Endothelial cell of umbilical vein (primary cell): ENCODE measurements around the gene NECAB2.

Experiments
- EZH2 ChIP-seq: IDR thresholded peaks from 2 replicates; pipeline ENCODE4 v1.6.1; 2012; ENCODE audit warnings: borderline replicate concordance, low read depth, mild to moderate bottlenecking, moderate library complexity, low read length, inconsistent platforms; ENCODE audit not compliant: severe bottlenecking
- MYC ChIP-seq: IDR thresholded peaks from one replicate; pipeline ENCODE4 v1.6.1; 2011; ENCODE audit warnings: mild to moderate bottlenecking, low read depth, low read length
- POLR2A ChIP-seq: IDR thresholded peaks from 2 replicates; pipeline ENCODE4 v1.6.1; 2012; ENCODE audit warnings: low read depth, mild to moderate bottlenecking, control low read depth, low read length
- POLR2AphosphoS5 ChIP-seq: IDR thresholded peaks from 2 replicates; pipeline ENCODE4 v1.6.1; 2012; ENCODE audit warnings: low read depth, mild to moderate bottlenecking, control low read depth, low read length, moderate library complexity; ENCODE audit not compliant: insufficient read depth
- TF ChIP-seq, protein P1 (sequence below), 2 donors: IDR thresholded peaks; 1 replicate in 1 of 2; 2 replicates in 1 of 2; pipeline ENCODE4 v1.5.1; 2011; ENCODE audit warnings: low read length in 2 of 2, mild to moderate bottlenecking in 2 of 2, moderate library complexity in 2 of 2, control low read depth in 1 of 2, inconsistent platforms in 1 of 2, low read depth in 1 of 2; ENCODE audit not compliant: insufficient read depth in 1 of 2; ENCODE audit errors: extremely low read depth in 1 of 2

DNA sequence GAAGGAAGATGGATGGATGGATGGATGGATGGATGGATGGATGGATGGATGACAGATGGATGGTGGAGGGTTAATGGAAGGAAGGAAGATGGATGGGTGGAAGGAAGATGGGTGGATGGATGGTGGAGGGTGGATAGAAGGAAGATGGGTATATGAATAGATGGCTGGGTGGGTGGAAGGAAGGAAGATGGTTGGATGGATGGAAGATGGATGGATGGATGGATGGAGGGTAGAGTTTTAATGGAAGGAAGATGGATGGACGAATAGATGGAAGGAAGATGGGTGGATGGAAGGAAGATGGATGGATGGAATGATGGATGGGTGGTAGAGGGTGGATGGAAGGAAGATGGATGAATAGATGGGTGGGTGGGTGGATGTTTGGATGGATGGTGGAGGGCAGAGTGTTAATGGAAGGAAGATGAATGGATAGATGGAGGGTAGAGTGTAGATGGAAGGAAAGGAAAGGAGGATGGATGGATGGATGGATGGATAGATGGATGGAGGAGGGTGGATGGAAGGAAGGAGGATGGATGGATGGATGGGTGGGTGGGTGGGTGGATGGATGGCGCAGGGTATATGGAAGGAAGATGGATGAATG, 47.1 kb upstream of the NECAB2 start:
- no peak for TF ChIP-seq MYC
- TF ChIP-seq, protein P1, sequence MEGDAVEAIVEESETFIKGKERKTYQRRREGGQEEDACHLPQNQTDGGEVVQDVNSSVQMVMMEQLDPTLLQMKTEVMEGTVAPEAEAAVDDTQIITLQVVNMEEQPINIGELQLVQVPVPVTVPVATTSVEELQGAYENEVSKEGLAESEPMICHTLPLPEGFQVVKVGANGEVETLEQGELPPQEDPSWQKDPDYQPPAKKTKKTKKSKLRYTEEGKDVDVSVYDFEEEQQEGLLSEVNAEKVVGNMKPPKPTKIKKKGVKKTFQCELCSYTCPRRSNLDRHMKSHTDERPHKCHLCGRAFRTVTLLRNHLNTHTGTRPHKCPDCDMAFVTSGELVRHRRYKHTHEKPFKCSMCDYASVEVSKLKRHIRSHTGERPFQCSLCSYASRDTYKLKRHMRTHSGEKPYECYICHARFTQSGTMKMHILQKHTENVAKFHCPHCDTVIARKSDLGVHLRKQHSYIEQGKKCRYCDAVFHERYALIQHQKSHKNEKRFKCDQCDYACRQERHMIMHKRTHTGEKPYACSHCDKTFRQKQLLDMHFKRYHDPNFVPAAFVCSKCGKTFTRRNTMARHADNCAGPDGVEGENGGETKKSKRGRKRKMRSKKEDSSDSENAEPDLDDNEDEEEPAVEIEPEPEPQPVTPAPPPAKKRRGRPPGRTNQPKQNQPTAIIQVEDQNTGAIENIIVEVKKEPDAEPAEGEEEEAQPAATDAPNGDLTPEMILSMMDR (IDR thresholded peaks at IDR 0.05; ENCODE audit: extremely low read depth in 1 of 2, insufficient read depth in 1 of 2, low read depth in 1 of 2, low read length in 2 of 2): no peak
- no peak for TF ChIP-seq POLR2AphosphoS5
- no peak for TF ChIP-seq POLR2A
- TF ChIP-seq EZH2: no peak
